ENCODE results near the gene OR52L1. TPM values are rescaled to one million over a fixed set of nuclear protein-coding genes. Genes with fewer than 3 reads are reported as not detected.
"Not testable (repeated sequence)": the region's sequence is repeated elsewhere in the genome, so short reads cannot be mapped to it uniquely, and the experiment has no call there.

Gene OR52L1
- not detected for polyA plus RNA-seq (2013, experiment 1 of 2; ENCODE audit: insufficient read length)
- not detected for polyA plus RNA-seq (2013, experiment 2 of 2; ENCODE audit: insufficient read length)

DNA sequence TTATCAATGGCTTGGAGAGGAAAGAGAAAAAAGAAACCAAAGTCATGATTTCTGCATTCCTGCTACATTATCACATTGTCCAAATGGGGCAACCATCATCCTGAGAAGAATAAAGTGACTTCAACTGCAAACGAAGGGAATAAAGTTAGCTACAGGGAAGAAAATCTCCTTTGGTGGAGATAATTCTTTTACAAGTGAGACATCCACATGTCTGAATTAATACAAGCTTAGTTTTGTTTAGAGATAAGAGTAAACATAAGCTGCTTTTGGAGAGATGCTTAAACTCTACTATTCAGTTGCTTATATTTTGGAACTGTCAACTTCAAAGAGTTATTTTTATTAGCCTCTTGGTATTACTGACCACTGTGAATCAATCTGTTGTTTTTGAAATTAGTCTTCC, at the start of gene OR52L1:
Gene OR52L1 (minus strand): TSS at position 101 of the 400 bp plus-strand sequence. CDS start 55 bp downstream, at position 46.
- DNase-seq: no peak

- no peak for DNase-seq
Observed at GRCh38 chr11:6030708-6031405, 44.1 kb upstream of the OR52L1 start, which contains the start of gene OR56A1. OR56A1 (minus strand) TSS chr11:6030758; CDS start chr11:6027692, 3,066 bp downstream.

DNA sequence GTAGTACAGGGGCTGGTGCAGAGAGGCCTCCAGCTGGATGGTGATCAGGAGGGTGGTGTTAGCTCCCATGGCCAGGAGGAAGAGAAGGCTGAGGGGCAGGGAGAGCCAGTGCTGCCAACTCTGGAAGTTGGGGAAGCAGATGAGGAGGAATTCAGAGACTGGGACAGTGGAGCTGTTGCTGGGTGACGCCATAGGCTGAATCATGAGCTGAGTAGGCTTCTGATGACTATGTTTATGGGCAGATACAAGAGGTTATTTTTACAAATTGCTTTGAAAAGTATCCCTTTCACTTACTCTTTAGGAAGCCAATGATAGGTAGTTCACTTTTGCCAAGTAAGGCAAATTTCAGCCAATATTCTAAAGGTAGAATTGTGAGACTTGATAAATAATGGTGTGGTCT, 40.7 kb upstream of the OR52L1 start:
- DNase-seq: no peak

- DNase-seq: no peak
Observed at GRCh38 chr11:6025056-6025455, 38.3 kb upstream of the OR52L1 start.

GRCh38 chr11:6022956-6023355, 36.2 kb upstream of the OR52L1 start:
- peak; percentile 9 for DNase-seq

DNA sequence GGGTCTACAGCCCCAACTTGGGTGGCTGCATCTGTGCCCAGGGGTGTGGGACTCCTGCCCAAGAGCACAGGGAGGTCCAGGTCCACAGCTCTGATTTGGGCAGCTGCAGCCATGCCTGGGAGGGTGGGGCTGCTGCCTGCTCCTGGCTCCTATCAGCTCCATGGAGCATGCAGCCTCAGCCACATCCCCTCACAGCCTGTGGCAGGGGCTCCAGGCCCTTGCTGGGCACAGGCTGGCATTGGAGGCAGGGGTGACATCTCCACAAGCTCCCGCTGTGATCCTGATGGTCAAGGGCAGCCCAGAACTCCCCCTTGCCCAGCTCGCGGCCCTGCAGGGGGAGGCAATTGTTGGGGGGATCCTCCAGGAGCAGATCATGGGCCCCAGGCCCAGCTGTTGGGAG, 26.3 kb upstream of the OR52L1 start:
- DNase-seq: no peak

DNA sequence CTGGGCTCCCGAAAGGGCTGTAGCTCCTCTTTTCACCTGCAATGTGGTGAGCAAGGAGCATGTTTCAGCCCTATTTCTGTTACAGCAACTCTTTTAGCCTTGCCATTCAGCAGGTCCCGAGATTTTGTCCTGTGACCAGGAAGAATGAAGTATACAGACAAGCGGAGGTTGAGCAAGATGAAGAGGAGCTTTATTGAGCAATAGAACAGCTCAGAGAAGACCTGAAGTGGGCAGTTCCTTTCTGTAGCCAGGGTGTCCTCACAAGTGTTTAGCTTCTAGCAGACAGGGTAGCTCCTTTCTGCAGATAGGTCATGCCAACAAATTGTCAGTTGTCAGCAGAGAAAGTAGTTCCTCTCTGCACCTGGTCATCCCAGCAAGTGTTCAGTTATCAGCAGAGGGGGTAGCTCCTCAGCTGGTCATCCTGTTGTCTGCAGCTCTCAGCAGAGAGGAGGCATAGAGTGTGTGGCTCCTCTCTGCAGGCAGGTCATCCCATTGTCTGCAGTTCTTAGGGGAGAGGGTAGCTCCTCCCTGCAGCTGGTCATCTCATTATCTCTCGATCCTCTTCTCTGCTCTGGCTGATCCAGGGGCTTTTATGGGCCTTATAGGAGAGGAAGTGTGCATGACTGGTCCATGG, 25.4 kb upstream of the OR52L1 start:
- no peak for DNase-seq

DNA sequence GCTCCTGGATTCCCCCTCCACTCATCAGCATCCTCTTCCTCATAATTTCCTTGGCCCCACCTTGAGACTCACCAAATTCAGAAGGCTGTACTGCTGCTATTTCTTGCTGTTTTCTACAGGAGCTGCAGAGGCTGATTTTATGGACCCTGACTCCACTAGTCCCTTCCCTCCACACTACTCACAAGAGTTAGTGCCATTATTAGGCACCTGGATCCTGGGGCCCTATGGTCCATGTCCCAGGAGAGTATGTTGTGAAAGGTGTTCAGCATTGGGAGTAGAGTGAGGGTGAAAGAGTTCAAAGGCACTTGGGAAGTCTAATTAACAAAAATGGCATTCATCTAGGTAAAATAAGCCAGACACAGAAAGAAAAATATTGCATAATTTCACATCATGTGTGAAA, 20.1 kb upstream of the OR52L1 start, which contains the start of gene OR56A4:
Gene OR56A4 (minus strand): TSS at position 101 of the 400 bp plus-strand sequence. CDS start 3,954 bp downstream, outside the sequence.
- no peak for DNase-seq

GRCh38 chr11:6006395-6006794, 19.6 kb upstream of the OR52L1 start:
- DNase-seq: no peak

- no peak for DNase-seq
Observed at GRCh38 chr11:6002202-6002699, 15.5 kb upstream of the OR52L1 start.

GRCh38 chr11:5994791-5995190, 8.0 kb upstream of the OR52L1 start:
- no peak for DNase-seq

DNA sequence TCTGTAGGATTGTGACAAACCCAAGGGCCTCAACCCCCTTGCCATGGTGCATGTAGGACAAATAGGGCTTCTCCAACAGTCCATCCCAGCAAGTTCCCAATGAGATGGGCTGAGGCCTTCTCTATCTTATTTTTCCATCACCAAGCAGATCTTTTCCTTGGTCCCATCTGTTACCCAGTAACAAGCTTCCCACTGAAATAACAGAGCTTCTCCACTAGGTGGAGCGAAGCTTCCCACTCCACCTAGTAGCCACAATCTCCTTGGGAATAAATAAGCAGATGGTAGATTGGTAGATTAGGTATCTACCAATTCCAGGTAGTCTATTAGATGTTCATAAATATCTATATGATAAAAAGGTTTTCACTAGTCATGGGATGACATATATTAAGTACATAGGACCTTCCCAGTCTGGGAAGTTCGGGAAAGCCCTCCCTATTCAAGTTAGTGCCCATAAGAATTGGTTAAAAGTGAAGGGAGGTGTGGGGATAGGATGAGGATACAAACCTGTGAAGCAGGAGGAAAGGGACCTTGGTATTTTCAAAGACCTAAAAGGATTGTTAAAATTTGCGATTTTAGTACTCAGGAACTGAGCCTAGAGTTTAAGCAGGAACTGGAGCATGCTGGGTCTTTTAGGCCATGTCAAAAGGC, 5.9 kb upstream of the OR52L1 start:
- no peak for DNase-seq

DNA sequence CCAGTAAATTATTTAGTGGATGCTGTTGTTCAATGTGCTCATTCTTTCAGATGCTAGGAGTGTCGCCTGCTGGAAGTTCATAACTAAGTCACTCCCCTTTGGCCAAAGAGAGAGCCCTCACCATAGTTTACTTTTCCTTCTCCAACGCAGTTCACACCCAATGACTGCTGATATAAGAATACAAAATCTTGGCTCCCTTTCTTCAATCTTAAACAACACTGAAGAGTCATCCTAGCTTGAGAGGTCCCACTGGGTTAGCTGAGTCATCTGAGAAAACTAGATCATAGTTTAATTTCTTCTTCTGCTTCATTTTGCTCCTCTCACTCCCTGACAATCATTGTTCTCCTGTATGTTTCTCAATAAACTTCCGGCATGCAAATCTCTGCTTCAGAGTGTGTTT, 5.4 kb upstream of the OR52L1 start:
- no peak for DNase-seq

DNA sequence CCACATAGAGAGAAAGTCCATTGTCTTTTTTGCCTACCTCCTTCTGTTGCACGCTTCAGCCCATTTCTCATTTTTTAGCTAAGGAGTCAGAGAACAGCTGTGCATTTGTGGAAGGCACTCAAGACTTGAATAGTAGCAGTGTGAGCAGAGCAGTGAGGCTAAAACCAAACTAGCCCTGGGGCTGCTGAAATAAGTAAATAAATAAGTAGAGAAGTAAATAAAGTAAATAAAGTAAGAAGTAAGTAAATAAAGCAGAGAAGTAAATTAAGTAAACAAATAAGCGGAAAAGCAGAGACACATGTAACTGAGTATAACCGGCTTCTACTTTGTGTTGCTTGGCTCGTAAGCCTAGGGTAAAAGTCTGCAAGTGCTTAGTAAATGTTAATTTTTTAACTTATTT, 2.4 kb upstream of the OR52L1 start:
- DNase-seq: no peak

- DNase-seq: no peak
Observed at GRCh38 chr11:5983443-5983842, 3.3 kb downstream of the OR52L1 start.

DNA sequence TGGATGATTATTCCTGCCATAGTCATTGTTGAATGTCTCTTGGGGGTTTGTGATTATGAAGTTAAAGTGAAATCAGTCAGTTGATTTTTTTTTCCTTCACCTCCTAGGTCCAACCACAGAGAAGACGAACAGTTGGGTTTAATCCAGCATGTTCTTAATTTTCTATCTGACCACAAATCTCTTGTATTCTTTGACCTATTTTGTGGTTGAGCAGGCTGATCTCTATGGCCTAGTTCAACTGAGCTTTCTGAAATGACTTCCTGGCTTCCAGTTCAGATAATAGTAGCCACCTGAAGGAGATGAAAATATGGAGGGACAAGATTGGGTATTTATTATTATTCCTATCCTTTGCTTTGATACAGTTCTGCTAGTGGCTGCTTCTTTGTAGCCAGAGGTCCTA, 13.3 kb downstream of the OR52L1 start:
- DNase-seq: no peak

DNA sequence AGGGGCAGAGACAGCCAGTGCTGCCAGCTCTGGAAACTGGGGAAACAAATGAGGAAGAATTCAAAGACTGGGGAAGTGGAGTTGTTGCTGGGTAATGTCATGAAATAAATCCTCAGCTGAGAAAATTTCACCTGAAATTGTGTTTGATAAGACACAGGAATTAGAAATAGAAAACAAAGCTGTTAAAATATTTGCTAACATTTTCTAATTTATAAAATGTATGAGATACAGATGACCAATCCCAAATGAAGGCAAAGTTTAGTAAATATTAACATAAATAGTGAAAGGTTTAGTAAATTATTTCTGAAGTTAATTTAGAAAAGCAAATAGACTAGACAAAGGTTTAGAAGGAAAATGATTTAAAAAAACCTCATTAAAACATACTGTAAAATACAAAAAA, 18.4 kb downstream of the OR52L1 start, which contains the start of gene OR56A5:
Gene OR56A5 (minus strand): TSS at position 101 of the 400 bp plus-strand sequence. CDS start 0 bp downstream, at position 101.
- no peak for DNase-seq

GRCh38 chr11:5967708-5968107, 19.1 kb downstream of the OR52L1 start:
- DNase-seq: no peak

- no peak for DNase-seq
Observed at GRCh38 chr11:5966958-5967357, 19.8 kb downstream of the OR52L1 start.

GRCh38 chr11:5960704-5961320, 26.0 kb downstream of the OR52L1 start:
- not testable (repeated sequence) for DNase-seq

DNA sequence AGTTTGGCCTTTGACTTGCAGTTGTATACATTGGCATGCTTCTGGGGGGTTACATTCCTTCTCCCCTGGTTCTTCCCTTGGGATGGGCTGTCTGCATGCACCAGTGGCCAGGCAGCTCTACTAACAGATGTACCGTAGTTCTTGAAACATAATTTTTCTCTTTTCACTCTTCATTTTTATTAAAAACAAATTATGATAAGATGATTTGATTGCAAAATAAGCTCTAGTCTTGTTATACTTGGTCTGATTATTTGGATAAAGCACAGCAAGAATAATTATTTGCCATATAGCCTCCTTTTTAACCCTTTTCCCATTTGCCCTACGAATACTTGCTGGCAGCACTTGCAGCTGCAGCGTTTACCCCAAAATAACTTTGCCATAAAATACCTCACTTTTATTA, 31.2 kb downstream of the OR52L1 start:
- no peak for DNase-seq

- DNase-seq: no peak
Observed at GRCh38 chr11:5941951-5942350, 44.8 kb downstream of the OR52L1 start, which contains the start of gene OR56A3. OR56A3 (plus strand) TSS chr11:5942251; CDS start chr11:5947347, 5,096 bp downstream.
